Upper lobe of left lung (tissue), 6 donors: Measurements from ENCODE around the gene TOP3B. TPM values are rescaled to one million over a fixed set of nuclear protein-coding genes. Genes with fewer than 3 reads are reported as not detected.

Experiments used
- ATAC-seq, 2 donors: fragments of 200-7000 bp; cut with Tn5 transposase; one replicate each; pipeline ENCODE4 v1.9.1; 2022; ENCODE audit warnings: mild to moderate bottlenecking in 2 of 2, moderate library complexity in 2 of 2; ENCODE audit not compliant: low FRiP score in 2 of 2
- DNase-seq, 2 donors: peaks; one replicate each; pipeline ENCODE4 v3.0.0-alpha.2; 2019 to 2020
- H3K27ac ChIP-seq, 4 donors: fragments of 200-600 bp; sonication (generic); one replicate each; pipeline ENCODE4 v1.5.1; 2016 to 2019
- H3K27me3 ChIP-seq, 4 donors: fragments of 200-600 bp; sonication (generic); one replicate each; pipeline ENCODE4 v1.5.1; 2017 to 2019
- H3K36me3 ChIP-seq, 4 donors: fragments of 200-600 bp; sonication (generic); one replicate each; pipeline ENCODE4 v1.5.1; 2016 to 2019
- H3K4me1 ChIP-seq, 4 donors: fragments of 200-600 bp; sonication (generic); one replicate each; pipeline ENCODE4 v1.5.1; 2018 to 2019
- H3K4me3 ChIP-seq, 4 donors: fragments of 200-600 bp; sonication (generic); one replicate each; pipeline ENCODE4 v1.5.1; 2017 to 2019; ENCODE audit warnings: mild to moderate bottlenecking in 2 of 4, moderate library complexity in 1 of 4
- H3K9me3 ChIP-seq, 4 donors: fragments of 200-600 bp; sonication (generic); one replicate each; pipeline ENCODE4 v1.5.1; 2018 to 2019
- CTCF ChIP-seq, 6 experiments: fragments of 450-650 bp in 4 of 6; fragments of 200-600 bp in 2 of 6; sonication (generic) in 2 of 6; IDR thresholded peaks; one replicate each; pipeline ENCODE4 v1.5.1; 2016 to 2019; ENCODE audit warnings: antibody characterized with exemption in 6 of 6
- EP300 ChIP-seq, 4 donors: sonication (generic); formaldehyde crosslinking; IDR thresholded peaks; one replicate each; pipeline ENCODE4 v1.5.1; 2017; ENCODE audit warnings: antibody characterized with exemption in 4 of 4, control low read depth in 2 of 4
- POLR2A ChIP-seq, 4 donors: fragments of 450-650 bp; IDR thresholded peaks; one replicate each; pipeline ENCODE4 v1.5.1; 2016 to 2017; ENCODE audit warnings: antibody characterized with exemption in 4 of 4, mild to moderate bottlenecking in 2 of 4
- POLR2AphosphoS5 ChIP-seq, 2 donors: sonication (generic); formaldehyde crosslinking; IDR thresholded peaks; one replicate each; pipeline ENCODE4 v1.5.1; 2017; ENCODE audit warnings: antibody characterized with exemption in 2 of 2
- WGBS, 2 donors: methylation state at CpG; one replicate each; pipeline ENCODE4 v1.1.5; 2017 to 2018; 5-methylcytosine and 5-hydroxymethylcytosine counted together
- total RNA-seq, 6 donors: library from RNA; depleted of rRNA in 4 of 6; stranded (reverse); fragments of >200 nt in 4 of 6; gene quantifications; one replicate each; pipeline versions ENCODE4 v1.1.0 to v1.2.1, GENCODE V29; 2016 to 2021
- donor health status: DM: no; HTN: no; CAD: no; lungs with moderate emphysema.
- donor health status: DM: no; HTN: yes; CAD: no; lungs with severe emphysema.

Gene TOP3B
- total RNA-seq, 6 donors from 2014 or later = 22.5 to 111 (median 34.0) TPM

GRCh38 chr22:21947040-21948014 is 35.3 kb downstream of the TOP3B start:
- DNase-seq = no peak

GRCh38 chr22:21946262-21946925 is 36.2 kb downstream of the TOP3B start:
- no peak for TF ChIP-seq EP300 (IDR thresholded peaks at IDR 0.05)
- TF ChIP-seq POLR2A (IDR thresholded peaks at IDR 0.05) = no peak
- no peak for TF ChIP-seq CTCF (IDR thresholded peaks at IDR 0.05)
- no peak for TF ChIP-seq POLR2AphosphoS5 (IDR thresholded peaks at IDR 0.05)
- no peak for DNase-seq

More at GRCh38 chr22:21947040-21948014, 35.3 kb downstream of the TOP3B start:
- Histone ChIP-seq H3K4me1 (peaks cover 58 to 96% (median 92%) of the 10 kb centered on the region in 4 donors), H3K9me3 (no peaks in the 10 kb centered on the region), H3K27ac (peak overlapping the region; percentile 84 to 98 (median 96)), H3K27me3 (no peaks in the 10 kb centered on the region), H3K4me3 (no peak overlapping the region), H3K36me3 (peaks cover 0 to 30% (median 17%) of the 10 kb centered on the region in 4 donors)
- TF ChIP-seq POLR2A (IDR thresholded peaks at IDR 0.05) = no peak
- TF ChIP-seq CTCF (IDR thresholded peaks at IDR 0.05) = peak in 5 of 6 experiments; percentile 8 to 39 (median 19)
- ATAC-seq = peak in 1 of 2 donors; percentile 40
- WGBS, 2 donors = 58% methylated on average over 16 of the region's 16 CpGs

GRCh38 chr22:21945453-21946261 is 36.9 kb downstream of the TOP3B start:
- Histone ChIP-seq H3K4me1 (peaks cover 67 to 96% (median 94%) of the 10 kb centered on the region in 4 donors), H3K36me3 (peaks cover 0 to 36% (median 17%) of the 10 kb centered on the region in 4 donors), H3K27ac (peak overlapping the region; percentile 93 to 98 (median 96)), H3K27me3 (no peaks in the 10 kb centered on the region), H3K4me3 (no peak overlapping the region), H3K9me3 (no peaks in the 10 kb centered on the region)
- 92 to 100% methylated on average over 1 to 13 of the region's 13 CpGs for WGBS, 2 donors
- DNase-seq (no peak), ATAC-seq (no peak)
- TF ChIP-seq POLR2AphosphoS5 (IDR thresholded peaks at IDR 0.05) (no peak), POLR2A (IDR thresholded peaks at IDR 0.05) (no peak), CTCF (IDR thresholded peaks at IDR 0.05) (no peak), EP300 (IDR thresholded peaks at IDR 0.05) (no peak)

More at GRCh38 chr22:21946262-21946925, 36.2 kb downstream of the TOP3B start:
- ATAC-seq = no peak
- no peaks in the 10 kb centered on the region for H3K9me3 ChIP-seq
- no peaks in the 10 kb centered on the region for H3K27me3 ChIP-seq
- WGBS, 2 donors = 79% methylated on average over 10 to 12 of the region's 12 CpGs
- peak overlapping the region; percentile 84 to 98 (median 96) for H3K27ac ChIP-seq
- peaks cover 0 to 31% (median 17%) of the 10 kb centered on the region in 4 donors for H3K36me3 ChIP-seq
- H3K4me1 ChIP-seq = peaks cover 61 to 96% (median 94%) of the 10 kb centered on the region in 4 donors
- no peak overlapping the region for H3K4me3 ChIP-seq

- peaks cover 0 to 36% (median 17%) of the 10 kb centered on the region in 4 donors for H3K36me3 ChIP-seq
- ATAC-seq (no peak), DNase-seq (no peak)
- peak overlapping the region; percentile 93 to 98 (median 96) for H3K27ac ChIP-seq
- 71 to 72% methylated on average over 7 of the region's 7 CpGs for WGBS, 2 donors
- peaks cover 74 to 98% (median 94%) of the 10 kb centered on the region in 4 donors for H3K4me1 ChIP-seq
- TF ChIP-seq CTCF (IDR thresholded peaks at IDR 0.05) (no peak), POLR2A (IDR thresholded peaks at IDR 0.05) (no peak), POLR2AphosphoS5 (IDR thresholded peaks at IDR 0.05) (no peak), EP300 (IDR thresholded peaks at IDR 0.05) (no peak)
- no peaks in the 10 kb centered on the region for H3K9me3 ChIP-seq
- no peaks in the 10 kb centered on the region for H3K27me3 ChIP-seq
- no peak overlapping the region for H3K4me3 ChIP-seq
These were observed 37.7 kb downstream of the TOP3B start for GRCh38 chr22:21944871-21945270.
